ENCODE results near the gene SERPINE1.
"Not testable (repeated sequence)": the region's sequence is repeated elsewhere in the genome, so short reads cannot be mapped to it uniquely, and the experiment has no call there.

Gene SERPINE1

GRCh38 chr7:101125989-101126650 is 784 bp upstream of the SERPINE1 start:
- DNase-seq = no peak

- no peak for DNase-seq
These were observed 646 bp downstream of the SERPINE1 start for GRCh38 chr7:101127460-101128039.

GRCh38 chr7:101128040-101128834 is 1.3 kb downstream of the SERPINE1 start:
- no peak for DNase-seq

- DNase-seq = no peak
These were observed 2.8 kb downstream of the SERPINE1 start for GRCh38 chr7:101129603-101130117.

- DNase-seq = not testable (repeated sequence)
These were observed 6.0 kb downstream of the SERPINE1 start for GRCh38 chr7:101132626-101133600.

GRCh38 chr7:101133621-101134398 is 6.9 kb downstream of the SERPINE1 start:
- DNase-seq = no peak

GRCh38 chr7:101134399-101134980 is 7.6 kb downstream of the SERPINE1 start:
- peak in 1 of 2 experiments; percentile 12 for DNase-seq

GRCh38 chr7:101137651-101138212 is 10.8 kb downstream of the SERPINE1 start:
- DNase-seq = no peak

- DNase-seq = peak; percentile 71 to 86
These were observed 11.4 kb downstream of the SERPINE1 start for GRCh38 chr7:101138213-101138870.

GRCh38 chr7:101140339-101140699 is 13.4 kb downstream of the SERPINE1 start:
- DNase-seq = no peak

GRCh38 chr7:101140746-101141382 is 14.0 kb downstream of the SERPINE1 start:
- DNase-seq = no peak

GRCh38 chr7:101151908-101152651 is 25.2 kb downstream of the SERPINE1 start:
- no peak for DNase-seq

- DNase-seq = peak; percentile 96 to 97
These were observed 27.2 kb downstream of the SERPINE1 start, which contains the start of gene AP1S1 for GRCh38 chr7:101153969-101154692. AP1S1 (plus strand) TSS chr7:101154476; CDS start chr7:101154515, 39 bp downstream.

GRCh38 chr7:101154693-101155102 is 27.8 kb downstream of the SERPINE1 start:
- peak in 1 of 2 experiments; percentile 24 for DNase-seq

- DNase-seq = no peak
These were observed 28.4 kb downstream of the SERPINE1 start for GRCh38 chr7:101155303-101155702.

GRCh38 chr7:101156277-101156676 is 29.4 kb downstream of the SERPINE1 start:
- no peak for DNase-seq

GRCh38 chr7:101156866-101157589 is 30.1 kb downstream of the SERPINE1 start:
- no peak for DNase-seq
